Measurements from ENCODE around the gene FHIT.

The FHIT gene

DNA sequence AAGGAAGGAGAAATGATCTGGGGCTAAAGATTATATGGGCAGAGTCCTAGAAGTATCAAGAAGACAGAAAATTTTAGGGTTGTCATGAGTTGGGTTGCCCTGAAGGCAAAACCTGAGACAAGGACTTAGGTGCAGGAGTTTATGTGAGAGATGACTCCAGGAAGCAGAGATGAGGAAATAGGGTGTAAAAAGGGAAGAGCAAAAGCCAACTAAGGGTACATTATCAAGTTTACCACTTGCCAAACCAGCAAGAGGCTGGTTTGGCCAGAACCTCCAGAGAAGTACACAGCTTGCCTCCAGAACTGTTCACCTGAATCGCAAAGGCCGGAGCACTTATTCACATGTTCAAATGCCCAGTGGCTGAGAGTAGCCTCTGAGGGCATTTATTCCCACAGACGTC, 116.7 kb downstream of the FHIT start:
- Mint-ChIP-seq H3K4me1 (peaks cover 7% of the 10 kb centered on the region), H3K4me3 (no peak overlapping the region)

DNA sequence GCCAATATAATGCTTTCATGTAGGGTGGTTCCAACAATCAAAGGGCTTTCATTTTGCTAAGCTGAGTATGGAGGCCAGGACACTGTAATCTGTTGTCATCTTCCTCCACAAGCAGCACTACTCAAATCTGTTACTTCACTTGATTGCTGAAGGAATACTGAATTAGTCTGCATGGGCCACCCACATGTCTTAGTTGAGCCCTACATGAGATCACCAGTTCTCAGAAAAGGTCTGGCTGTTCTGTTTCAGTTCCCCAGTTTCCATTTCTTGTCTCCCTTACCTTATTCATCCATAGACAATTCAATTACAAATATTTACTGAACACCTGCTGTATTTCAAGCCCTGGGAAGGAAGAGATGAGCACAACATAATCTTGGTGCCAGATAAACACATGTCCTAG, 119.2 kb downstream of the FHIT start:
- TF ChIP-seq CTCF (IDR thresholded peaks at IDR 0.05): no peak
- H3K4me3 Mint-ChIP-seq: no peak overlapping the region
- peaks cover 1% of the 10 kb centered on the region for H3K9me3 Mint-ChIP-seq
- H3K27ac Mint-ChIP-seq: no peak overlapping the region
- peaks cover 2% of the 10 kb centered on the region for H3K36me3 Mint-ChIP-seq (ENCODE audit: low read depth)
- H3K27me3 Mint-ChIP-seq (ENCODE audit: low read depth, poor library complexity): no peaks in the 10 kb centered on the region
- no peak for DNase-seq
- H3K4me1 Mint-ChIP-seq: no peaks in the 10 kb centered on the region

More for the DNA sequence above, 116.7 kb downstream of the FHIT start:
- Mint-ChIP-seq H3K9me3 (no peaks in the 10 kb centered on the region), H3K36me3 (ENCODE audit: low read depth) (no peaks in the 10 kb centered on the region), H3K27ac (no peak overlapping the region), H3K27me3 (ENCODE audit: low read depth, poor library complexity) (no peaks in the 10 kb centered on the region)
- TF ChIP-seq CTCF (IDR thresholded peaks at IDR 0.05): no peak
- no peak for DNase-seq

DNA sequence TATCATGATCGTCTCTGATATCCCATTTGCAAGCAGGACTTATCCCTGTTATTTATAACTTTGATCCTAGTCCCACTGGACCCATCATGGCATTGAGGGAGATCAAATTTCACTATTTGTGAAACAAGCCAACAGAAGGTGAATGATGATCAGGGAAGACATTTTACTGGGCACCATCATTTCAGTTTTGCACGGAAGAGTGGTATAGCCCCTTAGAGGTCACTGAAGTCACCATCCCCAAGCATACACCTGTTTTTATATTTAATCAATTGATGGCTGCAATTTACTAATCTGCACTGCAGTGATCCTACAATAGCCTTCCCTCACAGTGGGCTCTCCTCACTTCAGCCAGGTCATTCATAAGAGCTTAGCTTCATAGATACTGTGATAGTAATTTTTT, 132.4 kb downstream of the FHIT start:
- peaks cover 8% of the 10 kb centered on the region for H3K27me3 Mint-ChIP-seq (ENCODE audit: low read depth, poor library complexity)
- no peak overlapping the region for H3K4me3 Mint-ChIP-seq
- H3K27ac Mint-ChIP-seq: no peak overlapping the region
- H3K4me1 Mint-ChIP-seq: no peaks in the 10 kb centered on the region
- peaks cover 26% of the 10 kb centered on the region for H3K36me3 Mint-ChIP-seq (ENCODE audit: low read depth)
- TF ChIP-seq CTCF (IDR thresholded peaks at IDR 0.05): no peak
- DNase-seq: no peak
- H3K9me3 Mint-ChIP-seq: peaks cover 34% of the 10 kb centered on the region

GRCh38 chr3:61117045-61117898, 134.0 kb downstream of the FHIT start:
- Mint-ChIP-seq H3K27me3 (ENCODE audit: low read depth, poor library complexity) (peaks cover 8% of the 10 kb centered on the region), H3K36me3 (ENCODE audit: low read depth) (peaks cover 17% of the 10 kb centered on the region), H3K9me3 (peaks cover 21% of the 10 kb centered on the region), H3K4me3 (no peak overlapping the region), H3K4me1 (no peaks in the 10 kb centered on the region), H3K27ac (no peak overlapping the region)
- DNase-seq: no peak
- no peak for TF ChIP-seq CTCF (IDR thresholded peaks at IDR 0.05)

DNA sequence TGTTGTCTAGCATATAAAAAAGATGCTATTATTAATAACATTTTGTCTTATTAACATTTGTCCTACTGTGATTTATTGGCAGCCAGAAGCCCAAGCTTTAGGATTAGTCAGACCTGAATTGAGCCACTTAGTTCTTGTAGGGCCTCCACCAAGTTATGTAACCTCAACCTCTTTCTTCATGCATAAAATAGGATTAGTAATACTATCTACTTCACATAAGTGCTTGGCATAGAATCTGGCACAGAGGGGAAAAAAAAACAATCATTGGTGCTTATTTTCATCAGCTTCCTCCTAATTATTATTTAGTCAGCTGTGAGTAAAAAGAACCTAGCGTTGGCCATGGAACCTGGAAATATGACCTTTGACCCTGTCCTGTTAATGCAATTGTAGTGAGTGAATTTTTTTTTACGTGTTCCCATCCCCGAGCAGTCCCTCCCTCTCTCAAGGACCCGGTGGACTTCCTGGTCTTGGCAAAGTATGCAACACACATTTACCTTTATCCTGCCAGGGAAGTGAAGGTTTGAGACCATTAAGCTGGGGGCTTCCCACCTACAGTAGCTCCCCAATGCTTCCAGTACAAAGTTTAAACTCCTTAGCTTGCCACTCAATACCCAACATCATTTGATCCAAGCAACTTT, 136.8 kb downstream of the FHIT start:
- Mint-ChIP-seq H3K9me3 (no peaks in the 10 kb centered on the region), H3K36me3 (ENCODE audit: low read depth) (no peaks in the 10 kb centered on the region), H3K27ac (no peak overlapping the region), H3K27me3 (ENCODE audit: low read depth, poor library complexity) (no peaks in the 10 kb centered on the region), H3K4me3 (no peak overlapping the region), H3K4me1 (no peaks in the 10 kb centered on the region)
- TF ChIP-seq CTCF (IDR thresholded peaks at IDR 0.05): no peak
- no peak for DNase-seq
